RCC 7860 (cell line): ENCODE results near the gene MS4A18.

Source experiments
- DNase-seq: peaks from one replicate; pipeline ENCODE4 v3.0.0-alpha.2; 2015; ENCODE audit warnings: low spot score
- FAIRE-seq: peaks from 2 replicates; lab custom pipeline; 2012; peaks lifted over from hg19 to GRCh38; lab: Jason Lieb, UNC

Gene MS4A18

DNA sequence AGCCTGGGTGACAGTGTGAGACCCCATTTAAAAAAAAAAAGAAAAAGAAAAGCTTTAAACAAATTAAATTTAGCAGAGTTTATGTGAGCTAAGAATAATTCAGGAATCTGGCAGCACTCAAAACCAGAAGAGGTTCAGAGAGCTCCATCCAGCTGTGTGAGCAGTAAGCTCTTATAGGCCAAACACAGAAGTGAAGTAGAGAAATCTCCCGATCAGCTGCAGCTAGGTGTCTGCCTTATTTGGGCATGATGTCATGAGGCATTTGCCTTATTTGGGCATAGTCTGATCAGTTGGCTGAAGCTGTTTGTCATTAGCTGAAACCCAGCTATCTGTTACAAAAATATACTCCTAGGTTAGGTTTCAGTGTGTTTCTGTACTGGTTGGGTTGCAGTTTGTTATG is 40.4 kb downstream of the MS4A18 start:
- FAIRE-seq, result no peak
- no peak for DNase-seq

DNA sequence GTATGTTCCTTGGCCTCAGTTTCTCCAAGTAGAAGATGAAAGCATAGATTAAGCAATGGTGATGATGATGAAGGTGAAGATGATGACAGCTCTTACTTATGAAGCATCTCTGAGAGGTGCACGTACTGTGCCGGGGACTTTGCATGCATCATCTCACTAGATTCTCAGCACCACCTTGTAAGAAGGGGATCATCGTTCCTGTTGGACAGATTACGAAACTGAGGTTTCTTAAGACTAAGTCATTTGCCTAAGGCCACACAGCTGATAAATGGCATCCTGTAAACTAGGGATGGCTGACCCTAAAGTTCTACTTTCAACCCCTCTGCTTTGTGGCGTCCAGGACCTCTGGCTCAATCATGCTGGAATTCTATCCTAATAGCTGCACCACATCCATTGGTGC is 40.8 kb downstream of the MS4A18 start:
- DNase-seq (no peak), FAIRE-seq (no peak)

DNA sequence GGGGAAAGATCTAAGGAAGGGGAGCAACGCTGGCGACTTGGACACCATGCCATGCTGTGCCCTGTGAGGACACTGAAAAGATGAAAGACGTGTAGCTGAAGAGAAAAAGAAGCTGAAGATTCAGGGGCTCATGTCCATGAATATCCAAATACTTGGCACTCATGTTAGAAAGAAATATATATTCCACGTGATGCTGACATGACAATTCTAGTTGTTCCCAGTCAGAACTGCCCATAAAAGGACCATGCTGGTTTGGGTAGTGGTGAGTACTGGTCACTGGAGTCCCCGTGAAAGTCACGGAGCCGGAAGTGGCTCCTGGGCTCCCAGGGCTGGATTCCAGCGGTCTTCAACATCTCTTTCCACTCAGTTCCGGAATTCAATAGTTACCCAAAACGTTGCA is 42.0 kb downstream of the MS4A18 start:
- FAIRE-seq (no peak), DNase-seq (no peak)

DNA sequence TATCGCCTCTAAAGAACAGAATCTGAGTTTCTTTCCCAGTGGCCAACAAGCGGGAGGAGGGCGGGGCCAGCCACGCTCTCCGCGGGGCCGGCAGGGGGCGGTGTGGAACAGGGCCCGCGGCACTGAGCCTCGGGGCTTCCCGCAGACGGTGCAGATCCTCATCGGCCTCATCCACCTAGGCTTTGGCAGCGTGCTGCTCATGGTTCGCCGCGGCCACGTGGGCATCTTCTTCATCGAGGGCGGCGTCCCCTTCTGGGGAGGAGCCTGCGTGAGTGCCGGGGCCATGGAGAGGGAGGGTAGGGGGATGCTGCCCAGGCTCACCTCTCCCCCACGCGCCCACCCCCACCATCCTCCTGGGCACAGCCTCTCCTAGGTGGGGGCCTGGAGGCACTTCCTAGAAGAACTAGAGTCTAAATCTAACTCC is 42.9 kb downstream of the MS4A18 start:
- DNase-seq (no peak), FAIRE-seq (no peak)

DNA sequence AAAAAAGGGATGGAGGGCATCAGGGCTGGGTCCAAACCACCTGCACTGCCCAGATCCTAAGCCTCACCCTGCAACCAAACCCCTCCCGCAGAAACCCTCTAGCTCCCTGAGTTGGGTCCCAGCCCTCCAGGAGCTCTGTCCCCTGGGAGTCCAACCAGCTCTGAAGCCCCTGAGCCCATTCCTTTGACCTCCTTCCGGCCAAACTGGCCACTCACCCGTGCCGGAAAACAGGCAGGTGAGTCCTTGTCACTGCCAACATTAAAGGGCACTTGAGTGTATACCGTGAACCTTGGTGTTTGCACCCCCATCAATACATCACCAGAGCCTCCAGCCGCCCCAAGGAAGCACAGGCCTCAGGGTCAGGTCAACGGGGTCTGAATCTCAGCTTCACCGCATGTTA is 43.7 kb downstream of the MS4A18 start:
- FAIRE-seq (no peak), DNase-seq (no peak)

DNA sequence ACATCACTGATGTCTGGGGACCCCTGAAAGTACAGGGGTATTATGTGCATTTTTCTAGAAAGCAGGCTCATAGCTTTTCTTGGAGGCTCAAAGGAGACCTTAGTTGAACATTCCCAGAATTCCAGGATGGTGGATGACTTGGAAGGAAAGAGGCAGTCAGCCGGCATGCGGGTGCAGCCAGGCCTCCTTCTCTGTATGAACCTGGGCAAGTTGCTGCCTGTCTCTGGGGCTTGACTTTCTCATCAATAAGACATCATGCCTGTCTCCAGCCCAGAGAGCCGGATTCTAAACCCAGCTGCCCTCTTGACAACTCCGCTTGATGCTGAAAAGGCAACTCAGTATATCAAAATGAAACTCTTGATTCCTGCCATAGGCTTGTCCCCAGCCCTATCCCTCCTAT is 44.8 kb downstream of the MS4A18 start:
- DNase-seq (no peak), FAIRE-seq (no peak)

DNA sequence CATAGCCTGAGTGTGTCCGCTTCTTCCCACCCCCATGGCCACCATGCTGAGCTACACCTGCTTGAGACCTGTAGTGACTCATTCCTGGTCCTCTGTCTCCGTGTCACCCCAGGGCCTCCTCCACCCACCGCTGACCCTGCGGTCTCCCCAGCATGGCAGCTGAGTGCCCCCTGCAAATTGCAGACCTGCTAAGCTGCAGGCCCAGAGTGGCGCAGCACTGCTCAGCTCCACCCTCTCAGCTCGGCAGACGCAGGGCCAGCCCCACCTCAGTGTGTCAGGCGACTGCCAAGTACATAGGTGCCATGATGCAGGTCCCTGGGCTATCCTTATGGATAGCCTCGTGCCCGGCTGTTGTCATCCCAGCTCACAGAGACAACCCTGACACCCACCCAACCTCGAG is 45.3 kb downstream of the MS4A18 start:
- FAIRE-seq, result no peak

DNA sequence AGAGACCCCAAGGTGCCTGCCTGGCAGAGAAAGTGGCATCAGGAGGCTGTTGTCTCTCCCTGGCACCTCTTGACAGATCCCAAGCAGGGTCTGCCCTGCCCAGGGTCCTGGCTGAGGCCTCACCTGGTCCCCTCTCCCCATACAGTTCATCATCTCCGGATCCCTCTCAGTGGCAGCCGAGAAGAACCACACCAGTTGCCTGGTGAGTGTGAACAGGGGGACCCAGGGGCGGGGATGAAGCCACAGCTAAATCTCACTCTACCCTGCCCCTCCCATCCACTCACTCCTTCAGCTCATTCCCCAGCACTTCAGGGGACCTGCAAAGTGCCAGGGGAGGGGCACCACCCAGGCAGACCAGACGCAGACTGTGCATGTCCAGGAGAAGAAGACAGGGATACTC is 46.6 kb downstream of the MS4A18 start:
- no peak for FAIRE-seq
- no peak for DNase-seq

More for the DNA sequence above, 45.3 kb downstream of the MS4A18 start:
- DNase-seq, result no peak

DNA sequence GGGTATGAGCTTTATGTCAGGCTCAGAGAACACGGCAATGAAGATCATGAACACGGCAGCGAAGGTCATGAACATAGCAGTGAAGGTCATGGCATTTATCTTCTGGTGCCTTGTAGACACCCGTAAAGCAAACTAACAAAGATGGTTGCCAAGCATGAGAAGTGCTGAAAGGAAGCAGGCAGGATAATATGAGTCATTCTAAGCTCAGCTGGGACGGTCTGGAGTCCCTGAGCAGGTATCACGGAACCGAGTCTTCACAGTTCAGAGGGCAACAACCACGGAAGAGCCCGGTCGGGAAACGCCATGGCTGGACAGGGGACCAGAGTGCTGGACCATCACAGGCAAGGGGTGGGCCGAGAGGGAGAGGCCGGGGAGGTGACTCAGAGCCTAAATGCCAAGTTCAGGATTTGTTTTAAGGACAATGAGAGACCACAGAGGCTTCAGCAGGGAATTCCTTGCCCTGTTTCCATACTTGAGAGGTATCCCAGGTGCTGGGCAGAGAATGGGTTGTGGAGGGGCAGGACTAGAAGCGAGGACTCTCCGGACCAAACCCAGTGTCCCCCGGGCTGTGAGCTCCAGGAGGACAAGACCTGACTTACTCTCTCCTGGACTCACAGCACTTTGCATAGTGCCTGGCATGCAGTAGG is 47.5 kb downstream of the MS4A18 start:
- no peak for DNase-seq
- no peak for FAIRE-seq

DNA sequence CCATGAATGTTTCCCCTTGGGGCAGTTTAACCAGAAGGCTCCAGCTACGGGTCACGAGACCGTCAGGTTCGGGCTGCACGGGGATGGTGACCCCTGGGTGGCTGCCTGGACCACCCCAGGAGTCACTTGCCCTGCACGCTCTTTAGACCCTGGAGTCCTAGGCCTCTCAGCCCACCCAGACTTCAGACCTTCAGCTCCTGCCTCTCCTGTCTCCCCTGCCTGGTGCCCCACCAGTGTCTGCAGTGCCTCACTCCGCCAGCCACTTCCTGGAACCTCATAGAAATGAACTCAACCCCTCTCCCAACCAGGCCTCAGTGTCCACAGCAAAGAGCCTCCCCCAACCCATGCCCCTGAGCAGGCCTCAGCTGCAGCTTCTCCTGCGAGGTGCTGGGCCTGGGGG is 48.1 kb downstream of the MS4A18 start:
- FAIRE-seq (no peak), DNase-seq (no peak)

DNA sequence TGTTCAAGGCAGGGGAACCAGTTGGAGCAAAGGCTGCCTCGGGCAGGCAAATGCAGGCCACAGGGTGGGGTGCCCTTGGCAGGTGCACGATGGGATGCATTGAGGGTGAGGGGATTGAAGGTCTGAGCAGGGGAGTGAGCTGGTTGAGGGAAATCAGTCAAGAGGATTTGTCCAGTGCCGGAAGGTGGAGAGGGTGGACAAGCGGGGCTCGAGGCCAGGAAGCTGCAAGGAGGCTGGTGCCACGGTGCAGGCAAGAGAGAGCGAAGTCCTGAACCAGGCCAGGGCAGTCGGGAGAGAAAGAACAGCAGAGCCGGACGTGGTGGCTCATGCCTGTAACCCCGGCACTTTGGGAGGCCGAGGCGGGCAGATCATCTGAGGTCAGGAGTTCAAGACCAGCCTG is 50.2 kb downstream of the MS4A18 start:
- DNase-seq (no peak), FAIRE-seq (no peak)

DNA sequence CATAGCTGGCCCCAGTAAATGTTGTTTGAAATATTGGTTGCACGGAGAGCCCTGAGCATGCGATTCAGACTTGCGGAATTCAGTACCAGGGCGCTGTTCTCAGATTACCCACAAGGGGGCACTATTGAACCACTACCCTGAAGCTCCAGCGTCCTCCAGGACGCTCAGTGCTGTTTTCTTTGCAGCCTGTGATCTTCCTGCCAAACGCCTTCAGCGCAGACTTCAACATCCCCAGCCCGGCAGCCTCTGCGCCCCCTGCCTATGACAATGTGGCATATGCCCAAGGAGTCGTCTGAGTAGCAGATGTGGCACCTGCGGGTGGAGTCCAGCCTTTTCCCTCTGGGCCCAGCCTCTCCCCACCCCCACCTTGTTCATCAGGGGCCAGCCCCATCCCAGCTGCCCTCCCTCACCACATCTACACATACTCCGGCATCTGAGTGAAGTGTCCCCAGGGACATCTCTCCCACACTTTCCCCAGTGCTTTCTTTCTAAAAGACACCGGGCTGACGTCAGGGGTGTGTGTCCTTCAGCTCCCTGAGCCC is 51.0 kb downstream of the MS4A18 start:
- no peak for FAIRE-seq
- DNase-seq, result peak; percentile 71

DNA sequence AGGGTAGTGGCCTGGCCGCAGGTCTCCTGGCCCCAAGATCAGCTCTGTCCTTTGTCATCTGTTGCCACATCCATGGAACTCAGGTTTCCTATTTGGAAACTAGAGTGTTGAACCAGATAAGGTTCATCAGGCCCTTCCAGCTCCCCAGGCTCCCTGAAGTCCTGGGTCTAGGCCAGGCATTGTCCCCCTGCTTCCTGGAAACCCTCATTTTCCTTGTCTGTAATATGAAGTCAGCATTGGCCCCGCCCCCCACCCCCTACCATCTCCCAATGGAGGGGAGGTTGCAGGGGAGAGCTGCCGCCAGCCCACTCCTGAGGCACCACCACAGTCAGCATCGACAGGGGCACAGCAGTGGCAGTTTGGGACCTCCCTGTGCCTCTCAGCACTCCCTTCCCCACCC is 51.6 kb downstream of the MS4A18 start:
- FAIRE-seq (no peak), DNase-seq (no peak)

DNA sequence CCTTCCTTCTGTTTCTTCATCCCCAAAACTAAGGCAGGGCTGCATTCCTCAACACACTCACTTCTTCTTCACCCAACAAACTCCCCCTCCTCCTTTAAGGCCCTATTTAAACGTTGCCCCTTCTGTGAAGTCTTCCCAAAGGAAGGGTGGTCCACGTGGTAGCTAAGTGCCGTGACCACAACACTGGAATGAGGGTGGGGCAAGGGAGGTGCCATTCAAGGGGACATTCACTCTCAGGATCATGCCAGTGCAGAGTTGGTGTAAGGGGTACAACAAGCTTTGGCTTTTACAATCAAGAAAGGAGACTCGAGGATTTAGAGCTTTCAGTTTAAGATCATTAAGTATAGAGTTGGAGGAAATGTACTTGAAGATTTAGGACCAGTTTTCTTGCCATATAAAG is 52.6 kb downstream of the MS4A18 start:
- FAIRE-seq (no peak), DNase-seq (no peak)

DNA sequence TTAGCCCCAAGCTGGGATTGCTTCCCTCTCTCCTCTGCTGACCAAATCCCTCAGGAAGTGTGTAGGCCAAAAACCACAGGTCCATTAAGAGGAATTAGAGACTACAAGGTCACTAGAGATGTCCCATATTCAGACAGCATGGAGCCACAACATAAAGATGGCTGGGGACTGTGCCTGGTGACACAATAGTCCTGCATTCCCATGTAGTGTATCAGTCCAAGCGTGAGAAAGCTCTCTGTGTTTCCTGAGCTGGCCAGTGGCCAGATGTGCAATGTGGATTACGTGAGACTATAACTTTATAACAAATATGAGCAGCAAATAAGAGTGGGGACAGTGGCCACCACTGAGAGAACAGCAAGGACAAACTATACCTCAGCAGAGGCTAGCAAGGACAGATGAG is 53.1 kb downstream of the MS4A18 start:
- FAIRE-seq (no peak), DNase-seq (peak; percentile 66)

DNA sequence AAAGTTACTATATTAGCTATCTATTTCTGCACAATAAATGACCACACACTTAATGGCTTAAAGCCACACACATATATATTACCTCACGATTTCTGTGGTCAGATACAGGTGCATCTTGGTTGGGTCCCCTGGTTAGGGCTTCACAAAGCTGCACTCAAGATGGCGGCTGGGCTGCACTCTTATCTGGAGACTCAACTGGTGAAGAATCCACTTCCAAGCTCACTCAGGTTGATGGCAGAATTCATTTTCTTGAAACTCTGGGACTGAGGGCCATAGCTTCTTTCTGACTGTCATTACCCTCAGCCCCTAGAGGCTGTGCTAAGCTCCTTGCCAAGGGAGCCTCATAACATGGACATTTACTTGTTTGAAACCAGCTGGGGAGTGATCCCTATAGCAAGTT is 55.5 kb downstream of the MS4A18 start:
- FAIRE-seq (no peak), DNase-seq (no peak)

DNA sequence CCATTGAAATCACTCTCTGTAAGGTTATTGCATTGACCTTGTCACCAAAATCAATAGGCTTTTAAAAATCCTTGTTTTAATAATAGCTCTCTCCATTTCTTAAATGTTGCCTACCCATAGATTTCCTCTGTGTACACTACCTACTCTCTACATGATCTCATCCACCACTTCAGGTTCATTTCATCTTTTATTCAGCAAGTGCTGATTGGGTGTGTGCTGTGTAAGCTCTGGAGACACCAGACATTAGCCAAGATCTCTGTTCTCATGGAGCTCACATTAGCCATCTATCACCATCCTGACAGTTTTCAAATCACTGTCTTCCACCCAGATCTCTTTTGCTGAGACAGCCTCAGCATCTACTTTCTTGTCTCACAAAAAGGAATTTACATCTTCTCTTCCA is 56.3 kb downstream of the MS4A18 start:
- no peak for FAIRE-seq
- no peak for DNase-seq

DNA sequence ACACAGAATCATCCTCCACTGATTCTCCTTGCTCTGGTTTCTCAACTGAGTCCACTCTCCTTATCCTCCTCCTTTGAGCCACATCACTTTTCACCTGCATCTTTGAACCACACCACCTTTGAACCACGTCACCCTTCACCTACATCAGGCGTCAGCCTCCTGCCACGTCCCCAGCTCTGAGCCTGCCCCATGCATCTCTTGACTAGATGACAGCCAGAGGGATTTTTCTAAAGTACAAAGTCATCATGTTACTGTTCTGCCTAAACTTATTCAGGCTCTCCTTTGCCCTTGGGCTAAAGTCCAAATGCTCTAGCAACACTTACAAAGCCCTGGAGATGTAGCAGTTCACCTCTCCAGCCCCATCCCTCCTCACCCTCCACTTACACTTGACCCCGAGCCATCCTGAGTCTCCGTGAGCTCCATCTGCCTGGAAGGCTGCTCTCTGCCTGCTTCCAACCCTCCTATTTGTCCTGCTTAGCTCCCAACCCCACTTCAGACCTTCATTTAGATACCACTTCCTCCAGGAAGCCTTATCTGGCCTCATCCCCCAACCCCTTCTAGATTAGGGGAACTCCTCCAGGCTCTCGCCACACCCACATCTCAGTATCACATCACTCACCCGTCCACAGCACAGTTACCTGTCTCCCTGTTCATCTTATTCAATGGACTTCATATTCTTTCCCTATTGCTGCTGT is 56.9 kb downstream of the MS4A18 start:
- DNase-seq (no peak), FAIRE-seq (no peak)

DNA sequence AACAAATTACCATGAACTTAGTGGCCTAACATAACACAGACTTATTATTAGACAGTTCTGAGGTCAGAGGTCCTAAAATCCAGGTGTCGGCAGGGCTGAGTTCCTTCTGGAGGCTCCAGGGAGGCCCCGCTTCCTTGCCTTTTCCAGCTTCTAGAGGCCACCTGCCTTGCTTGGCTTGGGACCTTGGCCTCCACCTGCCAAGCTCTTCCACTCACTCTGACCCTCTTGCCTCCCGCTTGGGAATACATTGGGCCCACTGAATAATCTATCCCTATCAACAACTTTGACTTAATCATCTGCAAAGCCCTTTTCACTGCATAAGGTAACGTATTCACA is 57.4 kb downstream of the MS4A18 start:
- FAIRE-seq, result no peak

DNA sequence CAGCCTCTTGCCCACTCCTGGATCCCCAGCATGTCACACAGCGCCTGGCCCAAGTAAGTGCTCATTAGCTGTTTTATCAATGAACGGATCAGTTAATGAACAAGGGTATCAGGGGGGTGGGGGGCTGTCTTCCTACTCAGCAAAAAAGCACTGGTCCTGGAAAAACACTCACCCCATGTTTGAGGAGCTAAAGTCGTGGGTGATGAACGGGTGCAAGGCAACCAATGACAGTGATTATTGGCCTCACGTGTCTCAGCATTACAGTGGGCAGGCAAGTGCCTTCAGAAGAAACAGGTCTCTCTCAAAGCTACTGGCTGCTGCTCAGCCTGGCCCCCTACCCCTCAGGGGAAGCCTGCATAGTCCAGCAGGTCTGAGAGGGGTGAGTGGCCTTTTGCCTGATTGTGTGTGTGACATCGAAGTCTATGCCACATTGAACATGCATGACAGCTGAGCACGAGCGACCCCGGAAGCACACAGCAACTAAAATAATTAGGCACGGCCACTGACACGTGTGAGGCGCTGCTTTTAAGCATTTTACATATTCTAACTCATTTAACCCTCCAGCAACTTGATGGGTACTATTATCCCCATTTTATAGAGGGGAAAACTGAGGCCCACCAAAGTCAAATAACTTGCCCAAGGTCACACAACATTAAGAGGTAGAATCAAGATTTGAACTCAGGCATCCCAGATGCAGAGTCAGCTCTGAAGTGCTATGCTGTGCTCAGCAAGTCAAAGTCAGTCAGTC is 58.0 kb downstream of the MS4A18 start:
- DNase-seq, result no peak
- FAIRE-seq, result no peak

More for the DNA sequence above, 57.4 kb downstream of the MS4A18 start:
- DNase-seq, result no peak

DNA sequence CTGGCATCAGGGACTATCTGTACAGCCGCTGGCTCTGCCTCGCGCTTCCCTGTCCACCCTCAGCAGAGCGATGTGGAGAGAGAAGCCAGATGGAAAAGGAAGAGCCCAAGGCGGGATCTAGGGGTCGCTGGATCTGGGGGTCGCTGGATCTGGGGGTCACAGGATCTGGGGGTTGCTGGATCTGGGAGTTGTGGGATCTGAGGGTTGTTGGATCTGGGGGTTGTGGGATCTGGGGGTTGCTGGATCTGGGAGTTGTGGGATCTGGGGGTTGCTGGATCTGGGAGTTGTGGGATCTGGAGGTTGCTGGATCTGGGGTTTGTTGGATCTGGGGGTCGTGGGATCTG is 58.6 kb downstream of the MS4A18 start:
- no peak for FAIRE-seq
- no peak for DNase-seq

DNA sequence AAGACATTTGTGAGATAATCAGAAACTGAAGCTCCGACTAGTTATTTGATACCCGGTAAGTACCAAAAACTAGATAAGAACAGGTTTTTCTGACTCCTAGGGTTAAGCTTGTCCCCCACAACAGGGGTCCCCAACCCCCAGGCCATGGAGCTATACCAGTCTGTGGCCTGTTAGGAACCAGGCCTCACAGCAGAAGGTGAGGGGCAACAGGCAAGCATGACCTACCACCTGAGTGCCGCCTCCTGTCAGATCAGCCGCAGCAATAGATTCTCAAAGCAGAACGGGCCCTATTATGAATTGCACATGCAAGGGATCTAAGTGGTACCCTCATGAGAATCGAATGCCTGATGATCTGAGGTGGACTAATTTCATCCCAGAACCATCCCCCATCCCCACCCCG is 59.4 kb downstream of the MS4A18 start:
- DNase-seq (no peak), FAIRE-seq (no peak)
